GM18868 (cell line): ENCODE data around the gene KLF12.

Experiments used
- ATAC-seq: cut with Tn5 transposase; IDR thresholded peaks from one replicate; pipeline ENCODE4 v1.9.1; 2021; ENCODE audit warnings: mild to moderate bottlenecking, moderate library complexity; ENCODE audit not compliant: unreplicated experiment

KLF12 gene

DNA sequence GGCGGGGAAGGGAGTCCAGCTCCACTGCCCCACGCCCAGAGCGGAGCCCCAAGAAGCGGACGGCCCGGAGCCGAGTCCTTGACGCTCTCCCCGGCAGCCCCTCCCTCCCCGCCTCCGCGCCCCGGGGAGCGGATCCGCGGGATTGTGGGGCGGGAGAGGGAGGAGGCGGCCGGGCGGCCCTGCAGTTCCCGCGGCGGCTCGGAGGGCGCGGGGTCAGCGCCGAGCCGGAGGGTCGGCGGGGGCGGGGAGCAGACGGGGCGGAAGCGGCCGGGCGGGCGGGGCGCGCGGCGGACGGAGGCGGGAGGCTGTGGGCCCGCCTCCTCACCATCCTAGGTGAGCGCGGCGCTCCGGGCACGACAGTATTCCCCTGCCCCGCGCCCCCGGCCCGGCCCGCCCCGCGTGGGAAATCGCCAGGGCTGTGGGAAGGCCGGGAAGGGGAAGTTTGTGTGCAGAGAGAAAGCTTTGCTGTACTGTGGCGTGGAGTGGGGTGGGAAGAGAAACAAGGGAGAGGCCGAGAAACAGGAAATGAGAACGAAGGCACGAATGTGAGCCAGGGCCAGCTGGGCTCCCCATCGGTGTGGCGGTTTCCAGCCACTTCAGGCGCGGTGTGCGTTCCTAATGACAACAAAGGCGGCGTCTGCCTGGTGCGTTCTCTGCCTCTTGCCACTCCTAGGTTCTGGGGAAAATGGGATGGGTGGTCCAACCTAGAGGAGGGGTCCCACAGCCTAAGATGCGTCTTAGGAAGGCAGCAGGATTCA, 1.3 kb upstream of the KLF12 start:
- ATAC-seq: peak; percentile 45

DNA sequence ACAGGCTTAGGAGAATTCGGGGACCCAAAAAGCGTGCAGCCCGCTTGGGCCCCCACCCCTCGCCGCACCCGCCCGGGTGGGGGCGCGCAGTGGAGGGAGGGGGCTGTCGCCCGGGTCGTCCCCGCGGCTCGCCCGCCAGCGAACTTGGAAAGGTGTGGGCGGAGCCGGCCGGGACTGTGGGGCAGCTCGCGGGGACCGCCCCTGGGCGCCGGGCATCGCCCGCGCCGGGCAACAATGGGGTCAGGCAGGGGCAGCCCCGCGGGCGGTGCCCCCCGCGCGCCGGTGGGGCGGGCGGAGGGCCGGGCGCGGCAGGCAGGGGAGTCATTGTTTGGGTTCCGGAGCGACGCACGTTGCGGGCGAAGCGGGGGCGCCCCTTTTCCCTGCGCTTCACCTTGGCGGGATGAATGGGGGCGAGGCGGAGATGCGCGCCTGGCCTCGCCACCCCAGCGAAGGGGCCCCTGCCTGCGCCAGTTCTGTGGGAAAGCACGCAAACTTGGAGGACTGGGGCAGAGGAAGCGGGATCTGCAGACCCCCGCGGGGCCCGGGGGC, 647 bp upstream of the KLF12 start:
- ATAC-seq: peak; percentile 20

DNA sequence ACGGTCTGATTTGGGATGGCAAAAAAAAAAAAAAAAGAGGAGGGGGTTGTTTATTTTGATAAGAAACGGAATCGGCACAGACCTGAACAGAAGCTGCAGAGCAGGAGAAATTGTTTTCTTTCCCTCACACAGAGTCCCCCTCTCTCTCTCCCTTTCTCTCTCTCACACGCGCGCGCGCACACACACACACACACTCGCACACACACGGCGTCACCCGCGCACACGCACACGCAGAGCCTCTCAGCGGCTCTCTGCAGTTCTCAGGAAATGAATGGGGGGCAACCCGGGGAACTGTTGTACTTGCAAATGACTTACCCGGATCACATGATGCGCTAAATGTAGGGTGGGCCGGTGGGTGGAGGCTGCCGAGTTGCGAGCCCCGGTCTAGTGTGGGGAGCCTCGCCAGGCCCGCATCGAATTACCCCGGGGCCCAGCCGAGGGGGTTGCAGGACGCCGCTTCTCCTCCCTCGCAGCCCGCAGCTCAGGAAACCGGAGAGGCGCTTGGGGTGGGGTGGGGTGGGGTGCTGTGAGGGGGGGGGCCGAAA, 475 bp downstream of the KLF12 start:
- peak; percentile 40 for ATAC-seq

DNA sequence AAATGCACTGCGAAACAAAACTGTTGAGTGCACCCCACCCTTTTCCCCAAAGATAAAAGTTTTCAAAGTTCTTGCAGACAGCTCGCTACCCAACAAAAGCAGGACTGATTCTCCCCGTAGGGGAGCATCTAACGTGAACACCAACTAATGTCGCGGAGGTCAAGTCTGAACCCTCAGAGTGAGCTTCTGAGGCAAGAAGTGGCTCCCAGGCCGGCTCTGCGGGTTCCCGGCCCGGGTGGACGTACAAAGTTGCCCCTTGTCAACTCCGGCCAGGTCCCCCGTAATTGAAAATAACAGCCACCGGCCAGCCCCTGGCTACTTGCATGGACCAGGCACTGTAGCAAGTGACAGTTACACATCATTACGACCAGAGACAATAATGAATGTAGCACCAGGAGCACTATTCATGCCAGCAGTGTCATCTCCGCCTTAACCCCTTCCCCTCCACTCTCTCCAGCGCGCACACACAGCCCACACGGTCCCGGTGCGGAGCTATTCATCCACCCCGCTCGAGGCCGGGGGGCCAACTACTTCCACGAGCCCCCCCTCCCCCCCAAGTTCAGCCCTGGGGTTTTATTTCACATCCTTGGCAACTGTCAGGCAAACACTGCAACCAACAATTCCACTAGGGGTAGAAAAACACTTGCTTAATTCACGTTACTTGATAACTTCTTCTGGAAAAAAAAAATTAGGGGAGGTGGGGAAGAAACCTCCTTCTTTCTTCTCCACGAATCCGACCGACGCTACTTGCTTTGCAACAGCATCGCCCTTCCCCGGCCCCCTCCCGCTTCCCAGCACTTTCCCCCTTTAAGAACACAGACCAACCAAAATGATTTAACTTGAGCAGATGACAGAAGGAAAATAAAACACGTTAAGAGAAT, 1.2 kb downstream of the KLF12 start:
- no peak for ATAC-seq

DNA sequence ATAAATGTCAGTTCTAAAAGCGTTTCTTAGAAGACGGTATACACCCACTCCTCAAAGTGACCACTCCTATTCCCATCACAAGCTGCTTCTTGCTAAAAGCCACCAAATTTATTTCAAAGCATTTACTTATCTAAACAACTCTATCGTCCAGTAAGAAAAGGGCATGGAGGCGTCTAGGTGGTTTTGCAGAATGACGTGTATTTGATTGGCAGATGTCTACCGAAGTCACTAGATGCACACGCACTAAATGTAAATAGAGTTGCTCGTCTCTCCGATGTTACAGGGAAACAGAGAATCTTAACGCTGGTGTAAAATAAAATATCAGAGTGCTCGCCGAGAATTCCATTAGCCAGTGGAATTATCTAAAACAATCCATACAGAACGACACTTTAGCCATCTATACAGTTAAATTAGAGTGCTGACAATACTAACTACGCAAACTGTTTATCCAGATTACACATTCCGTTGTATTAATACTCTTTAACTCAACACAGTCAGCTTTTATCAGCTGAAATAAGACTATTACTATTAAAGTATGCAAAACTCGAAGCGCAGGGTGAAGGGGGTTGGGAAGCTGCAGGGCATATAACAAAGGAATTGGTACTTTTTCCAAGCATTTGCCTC, 1.9 kb downstream of the KLF12 start:
- no peak for ATAC-seq

DNA sequence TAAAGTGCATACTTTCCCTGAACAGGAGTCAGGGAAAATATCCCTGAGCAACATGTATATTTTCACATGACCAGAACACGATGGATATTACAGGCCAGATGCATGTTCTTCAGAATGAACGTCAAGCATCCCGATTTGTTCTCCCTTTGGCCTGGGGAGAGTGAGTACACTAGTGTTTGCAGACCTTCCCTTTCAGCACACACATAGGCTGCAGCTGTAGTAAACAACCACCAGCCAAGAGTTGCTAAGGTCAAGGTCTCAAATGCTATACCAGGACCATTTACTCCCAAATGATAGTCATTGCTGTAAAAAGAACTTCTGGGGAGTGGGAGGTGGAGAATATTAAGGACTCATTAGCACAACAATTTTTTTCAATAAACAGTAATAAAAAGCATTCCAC, 3.0 kb downstream of the KLF12 start:
- no peak for ATAC-seq

- ATAC-seq: no peak
Measured at GRCh38 chr13:74129500-74130191, 4.6 kb downstream of the KLF12 start.

DNA sequence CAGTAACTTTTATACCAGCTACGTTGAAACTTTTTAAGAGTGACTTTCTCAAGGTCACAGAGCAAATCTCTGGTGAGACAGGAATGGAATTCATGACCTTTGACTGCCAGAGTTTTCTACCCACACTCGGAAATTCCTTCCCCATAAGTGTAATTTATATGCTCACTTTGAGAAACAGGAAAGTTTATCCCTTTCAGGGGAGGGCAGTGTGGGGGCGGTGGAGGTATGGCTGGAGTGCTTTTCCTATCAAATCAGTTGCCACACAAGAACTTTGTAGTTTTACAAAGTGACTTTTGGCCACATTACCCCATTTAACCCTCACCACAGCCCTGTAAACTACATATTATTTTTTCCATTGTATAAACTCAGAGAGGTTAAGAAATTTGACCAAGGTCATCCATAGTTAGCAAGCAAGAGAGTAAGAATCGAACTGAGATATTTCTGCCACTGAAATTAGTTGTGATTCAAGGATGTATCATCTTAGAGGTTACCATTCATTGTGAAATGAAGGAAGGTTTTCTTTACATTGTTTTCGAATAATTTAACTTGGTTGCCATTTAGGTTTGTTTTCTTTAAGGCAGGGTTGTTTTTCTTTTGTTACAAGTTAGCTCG, 5.9 kb downstream of the KLF12 start:
- no peak for ATAC-seq

DNA sequence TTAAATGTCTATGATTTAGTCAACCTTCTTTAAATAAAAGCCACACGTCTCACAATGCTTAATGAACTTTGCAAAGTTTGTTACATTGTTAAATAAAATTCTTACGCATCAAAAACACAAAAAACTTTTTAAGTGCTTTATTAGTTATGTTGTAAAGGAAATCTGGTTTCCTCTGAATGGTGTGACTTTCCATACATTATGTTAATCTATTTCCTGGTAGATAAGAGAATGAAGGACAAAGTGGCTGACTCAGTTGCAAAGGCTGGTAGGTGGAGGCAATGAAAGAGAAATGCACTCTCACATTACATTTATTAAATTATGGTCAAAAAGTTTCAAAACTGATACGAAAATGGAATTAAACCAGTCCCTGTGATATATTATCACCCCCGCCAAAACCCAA, 15.9 kb downstream of the KLF12 start:
- ATAC-seq: no peak

DNA sequence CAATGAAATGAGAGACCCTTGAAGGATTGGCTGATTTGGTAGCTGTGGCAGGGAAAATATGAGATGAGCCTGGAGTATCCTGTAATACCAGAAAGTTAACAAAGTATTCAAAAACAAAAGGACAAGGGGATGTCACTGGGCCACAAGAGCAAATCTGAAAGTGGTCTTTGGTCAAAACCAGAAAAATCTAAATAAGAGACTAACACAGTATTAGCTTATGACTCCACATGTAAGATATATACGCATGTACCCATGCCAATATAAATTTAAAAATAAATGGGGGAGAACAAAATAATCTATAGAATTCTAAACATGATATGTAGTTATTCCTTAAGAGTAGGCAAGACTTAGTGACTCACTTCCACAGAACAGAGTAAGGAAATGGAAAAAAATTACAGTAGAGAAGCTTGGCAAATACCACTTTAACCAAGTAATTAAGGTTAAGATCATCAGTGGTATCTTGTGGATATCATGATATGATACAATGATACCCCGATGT, 16.9 kb downstream of the KLF12 start:
- no peak for ATAC-seq

DNA sequence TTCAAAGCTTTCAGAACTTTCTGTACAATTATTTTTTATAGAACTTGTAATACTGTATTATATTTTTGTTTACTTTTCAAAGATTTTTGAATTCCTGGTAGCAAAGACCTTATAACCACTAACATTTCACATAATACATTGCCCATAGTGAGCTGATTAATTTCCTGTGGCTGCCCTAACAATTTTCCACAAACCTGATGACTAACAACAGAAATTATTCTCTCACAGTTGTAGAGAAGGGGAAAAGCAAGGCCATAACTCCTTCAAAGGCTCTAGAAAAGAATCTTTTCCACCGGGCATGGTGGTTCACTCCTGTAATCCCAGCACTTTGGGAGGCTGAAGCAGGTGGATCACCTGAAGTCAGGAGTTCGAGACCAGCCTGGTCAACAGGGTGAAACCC, 19.1 kb downstream of the KLF12 start:
- no peak for ATAC-seq

- ATAC-seq: no peak
Measured at GRCh38 chr13:74114641-74115040, 19.6 kb downstream of the KLF12 start.

DNA sequence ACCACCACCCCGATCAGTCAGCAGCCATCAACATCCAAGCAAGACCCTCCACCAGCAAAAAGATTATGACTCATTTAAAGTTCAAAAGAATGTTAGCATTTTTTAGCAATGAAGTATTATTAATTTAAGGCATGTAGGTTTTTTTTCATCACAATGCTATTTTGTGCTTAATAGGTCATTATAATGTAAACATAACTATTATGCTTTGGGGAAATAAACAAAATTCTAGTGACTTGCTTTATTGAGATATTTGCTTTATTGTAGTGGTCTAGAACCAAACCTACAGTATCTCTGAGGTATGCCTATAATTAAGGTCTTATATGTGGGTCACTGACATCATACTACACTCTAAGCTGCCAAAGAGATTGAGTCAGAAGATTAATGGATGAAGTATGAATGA, 20.0 kb downstream of the KLF12 start:
- no peak for ATAC-seq

DNA sequence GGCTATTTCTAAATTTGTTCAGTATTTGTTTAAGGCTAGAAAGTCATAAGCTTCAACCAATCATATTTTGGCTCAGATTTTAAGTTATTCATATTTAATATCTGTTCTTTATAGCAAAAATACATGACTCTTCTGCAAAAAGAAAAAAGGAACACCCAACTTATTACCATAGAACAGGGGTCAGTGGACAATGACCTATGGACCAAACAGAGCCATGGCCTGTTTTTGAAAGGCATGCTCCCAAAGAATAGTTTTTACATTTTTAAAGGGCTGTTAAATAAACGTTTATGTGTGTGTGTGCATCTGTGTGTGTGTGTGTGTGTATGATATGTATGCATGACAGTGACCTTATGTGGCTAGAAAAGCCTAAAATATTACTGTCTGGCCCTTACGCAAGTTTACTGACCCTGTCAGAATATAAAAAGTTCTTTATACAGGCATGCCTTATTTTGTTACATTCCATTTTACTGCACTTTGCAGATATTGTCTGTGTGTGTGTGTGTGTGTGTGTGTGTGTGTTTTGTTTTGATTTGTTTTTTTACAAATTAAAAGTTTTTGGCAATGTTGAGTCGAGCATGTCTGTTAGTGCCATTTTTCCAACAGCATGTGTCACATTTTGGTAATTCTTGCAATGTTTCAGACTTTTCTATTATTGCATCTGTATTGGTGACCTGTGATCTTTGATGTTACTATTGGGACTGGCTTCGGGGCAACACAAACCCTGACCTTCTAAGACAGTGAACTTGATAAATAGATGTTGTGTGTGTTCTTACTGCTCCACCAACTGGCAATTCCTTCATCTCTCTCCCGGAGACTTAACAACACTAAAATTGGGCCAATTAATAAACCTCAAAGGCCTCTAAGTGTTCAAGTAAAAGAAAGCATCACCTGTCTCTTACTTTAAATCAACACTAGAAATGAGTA, 22.0 kb downstream of the KLF12 start:
- no peak for ATAC-seq

DNA sequence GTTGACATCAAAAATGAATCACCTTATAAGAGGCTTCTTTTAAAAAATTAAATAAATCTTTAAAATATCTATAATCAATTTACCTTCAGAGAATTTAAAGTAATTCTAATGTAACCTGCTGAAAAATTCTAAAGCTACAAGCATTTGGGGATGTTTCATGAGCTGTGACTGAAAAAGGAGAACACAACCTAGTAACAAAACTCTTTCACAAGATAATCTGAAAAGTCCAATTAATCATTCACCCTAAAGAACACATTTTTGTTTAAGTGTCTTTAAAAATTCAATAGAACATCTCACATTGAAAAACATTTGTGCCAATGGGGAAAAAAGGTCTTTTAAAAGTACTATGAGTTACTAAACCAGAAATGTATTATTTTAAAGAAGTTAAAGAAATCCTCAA, 22.8 kb downstream of the KLF12 start:
- no peak for ATAC-seq

GRCh38 chr13:74110053-74110452, 24.2 kb downstream of the KLF12 start:
- ATAC-seq: no peak

DNA sequence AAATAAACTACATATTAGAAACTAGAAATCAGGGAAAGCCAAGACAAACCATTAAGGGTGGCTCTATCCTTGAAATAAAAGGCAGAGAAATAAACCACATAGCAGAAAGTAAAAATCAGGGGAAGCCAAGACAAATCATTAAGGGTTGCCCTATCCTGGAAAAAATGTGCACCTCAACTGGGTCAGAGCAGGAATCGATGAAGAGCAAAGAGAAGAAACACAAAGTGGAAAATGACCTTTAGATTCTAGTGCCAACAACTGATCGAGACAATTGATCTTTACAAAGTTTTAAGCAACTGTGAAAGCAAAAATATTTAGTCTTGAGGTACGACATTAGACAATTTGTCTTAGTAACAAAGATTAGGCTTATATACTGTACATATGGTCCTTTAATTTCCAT, 26.6 kb downstream of the KLF12 start:
- no peak for ATAC-seq

GRCh38 chr13:74105871-74106270, 28.3 kb downstream of the KLF12 start:
- ATAC-seq: no peak
